SU-DHL-6 (cell line): ENCODE data around the gene TMEM176B.

Experiments used
- CTCF ChIP-seq: fragments of 200-600 bp; sonication (generic); IDR thresholded peaks from one replicate; pipeline ENCODE4 v1.5.1; 2017; ENCODE audit warnings: antibody characterized with exemption, mild to moderate bottlenecking, low read length, moderate library complexity; ENCODE audit not compliant: insufficient read depth, poor library complexity, severe bottlenecking
- EZH2phosphoT487 ChIP-seq: fragments of 200-600 bp; sonication (generic), shearing (Covaris generic); conservative IDR thresholded peaks from 2 replicates; pipeline ENCODE4 v1.6.1; 2018; ENCODE audit warnings: mild to moderate bottlenecking, antibody characterized with exemption, low read length, moderate library complexity, mixed read lengths

GRCh38 chr7:150756166-150756565 lies 44.0 kb downstream of the TMEM176B start:
- TF ChIP-seq CTCF, result no peak
- TF ChIP-seq EZH2phosphoT487, result no peak
